Measurements from ENCODE around the gene TRIM63. TPM values are rescaled to one million over a fixed set of nuclear protein-coding genes. Genes with fewer than 3 reads are reported as not detected.

The TRIM63 gene
- total and polyA plus RNA-seq, 2 experiments from 2014 or later = 29.4 to 32.8 TPM

DNA sequence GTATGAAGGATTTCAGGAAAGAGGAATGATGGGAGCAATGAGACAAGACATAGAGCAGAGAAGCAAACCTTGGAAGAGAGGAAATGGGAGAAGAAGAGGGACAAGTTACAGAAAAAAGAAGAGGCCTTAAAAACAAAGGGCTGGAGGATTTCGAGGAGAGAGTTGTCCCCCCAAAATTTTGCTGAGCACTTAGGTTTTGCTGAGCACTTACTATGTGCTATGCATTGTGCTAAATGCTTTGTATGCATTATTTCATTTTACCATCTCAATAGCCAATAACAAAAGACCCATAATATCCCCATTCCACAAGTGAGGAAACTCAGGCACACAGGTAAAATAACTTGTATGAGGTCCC is 2.5 kb upstream of the TRIM63 start:
- Histone ChIP-seq H3K36me3 (no peaks in the 10 kb centered on the region), H3K4me1 (ENCODE audit: low read depth) (peaks cover 42% of the 10 kb centered on the region), H3K27me3 (no peaks in the 10 kb centered on the region), H3K4me3 (no peak overlapping the region), H3K9me3 (ENCODE audit: low read depth) (no peaks in the 10 kb centered on the region), H3K27ac (no peak overlapping the region)
- TF ChIP-seq, protein P1, sequence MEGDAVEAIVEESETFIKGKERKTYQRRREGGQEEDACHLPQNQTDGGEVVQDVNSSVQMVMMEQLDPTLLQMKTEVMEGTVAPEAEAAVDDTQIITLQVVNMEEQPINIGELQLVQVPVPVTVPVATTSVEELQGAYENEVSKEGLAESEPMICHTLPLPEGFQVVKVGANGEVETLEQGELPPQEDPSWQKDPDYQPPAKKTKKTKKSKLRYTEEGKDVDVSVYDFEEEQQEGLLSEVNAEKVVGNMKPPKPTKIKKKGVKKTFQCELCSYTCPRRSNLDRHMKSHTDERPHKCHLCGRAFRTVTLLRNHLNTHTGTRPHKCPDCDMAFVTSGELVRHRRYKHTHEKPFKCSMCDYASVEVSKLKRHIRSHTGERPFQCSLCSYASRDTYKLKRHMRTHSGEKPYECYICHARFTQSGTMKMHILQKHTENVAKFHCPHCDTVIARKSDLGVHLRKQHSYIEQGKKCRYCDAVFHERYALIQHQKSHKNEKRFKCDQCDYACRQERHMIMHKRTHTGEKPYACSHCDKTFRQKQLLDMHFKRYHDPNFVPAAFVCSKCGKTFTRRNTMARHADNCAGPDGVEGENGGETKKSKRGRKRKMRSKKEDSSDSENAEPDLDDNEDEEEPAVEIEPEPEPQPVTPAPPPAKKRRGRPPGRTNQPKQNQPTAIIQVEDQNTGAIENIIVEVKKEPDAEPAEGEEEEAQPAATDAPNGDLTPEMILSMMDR (IDR thresholded peaks at IDR 0.05; ENCODE audit: low read depth, low read length) = no peak
- no peak for DNase-seq (ENCODE audit: low read depth in 1 of 2, low spot score in 1 of 2)

DNA sequence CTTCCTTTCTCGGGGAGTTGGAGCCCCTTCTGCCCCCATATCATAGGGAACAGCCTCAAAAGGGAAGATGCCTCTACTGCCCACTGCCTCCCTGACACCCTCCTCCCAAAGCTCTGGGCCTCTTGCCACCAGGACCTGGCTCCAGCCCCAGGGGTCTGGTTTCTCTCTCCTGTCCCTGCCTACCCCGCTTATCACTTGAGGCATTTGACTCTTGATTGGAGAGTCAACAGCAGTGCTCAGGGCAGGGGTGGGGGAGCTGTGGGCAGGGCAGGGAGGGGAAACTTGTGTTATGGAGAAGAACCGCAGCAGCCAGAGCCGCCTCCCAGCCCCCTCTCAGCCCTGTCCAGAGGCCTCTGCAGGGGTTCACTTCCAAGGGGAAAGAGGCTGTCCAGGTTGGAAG is 573 bp downstream of the TRIM63 start:
- Histone ChIP-seq H3K27ac (peak overlapping the region; percentile 97), H3K36me3 (peaks cover 2% of the 10 kb centered on the region), H3K27me3 (no peaks in the 10 kb centered on the region), H3K9me3 (ENCODE audit: low read depth) (no peaks in the 10 kb centered on the region), H3K4me1 (ENCODE audit: low read depth) (peaks cover 42% of the 10 kb centered on the region), H3K4me3 (peak overlapping the region; percentile 14)
- TF ChIP-seq, protein P1 (IDR thresholded peaks at IDR 0.05; ENCODE audit: low read depth, low read length) = no peak
- DNase-seq (ENCODE audit: low read depth in 1 of 2, low spot score in 1 of 2) = peak; percentile 61 to 96

DNA sequence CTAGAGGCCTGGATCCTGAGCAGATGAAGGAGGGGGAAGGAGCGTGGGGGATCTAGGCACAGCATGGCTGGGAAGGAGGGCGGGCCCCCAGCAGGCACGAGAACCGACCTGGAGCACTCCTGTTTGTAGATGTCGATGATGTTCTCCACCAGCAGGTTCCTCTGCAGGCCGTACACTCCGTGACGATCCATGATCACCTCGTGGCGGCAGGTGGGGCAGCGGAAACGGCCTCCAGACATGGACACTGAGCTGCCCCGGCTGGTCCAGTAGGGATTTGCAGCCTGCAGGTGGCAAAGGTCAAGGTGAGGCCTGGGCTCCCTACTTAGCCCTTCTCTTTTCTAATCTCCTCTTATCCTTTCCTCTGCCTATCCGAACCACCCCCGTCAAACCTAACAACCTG is 1.3 kb downstream of the TRIM63 start:
- peak in 1 of 2 donors; percentile 21 for DNase-seq (ENCODE audit: low read depth in 1 of 2, low spot score in 1 of 2)
- TF ChIP-seq, protein P1 (IDR thresholded peaks at IDR 0.05; ENCODE audit: low read depth, low read length) = no peak
- H3K36me3 ChIP-seq = peaks cover 7% of the 10 kb centered on the region
- peak overlapping the region; percentile 97 for H3K27ac ChIP-seq
- H3K9me3 ChIP-seq (ENCODE audit: low read depth) = no peaks in the 10 kb centered on the region
- no peaks in the 10 kb centered on the region for H3K27me3 ChIP-seq
- H3K4me1 ChIP-seq (ENCODE audit: low read depth) = peaks cover 42% of the 10 kb centered on the region
- peak overlapping the region; percentile 14 for H3K4me3 ChIP-seq

DNA sequence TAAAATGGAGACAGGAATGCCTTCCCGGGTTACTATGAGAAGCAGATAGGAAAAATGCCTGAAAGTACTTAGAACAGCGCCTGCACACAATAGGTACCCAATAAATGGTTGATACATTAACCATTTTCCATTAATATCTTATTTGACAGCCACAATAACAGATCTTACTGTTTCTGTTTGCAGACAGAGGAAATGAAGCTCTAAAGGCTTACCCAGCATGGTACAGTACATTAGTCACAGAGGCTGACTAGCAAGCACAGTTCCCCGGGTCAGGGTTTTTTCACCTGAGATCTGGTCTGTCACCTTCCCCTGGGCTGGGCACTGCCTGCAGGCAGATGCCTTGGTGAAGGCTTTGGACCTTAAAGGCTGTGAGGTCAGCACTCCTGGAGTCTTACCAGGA is 2.9 kb downstream of the TRIM63 start:
- Histone ChIP-seq H3K4me1 (ENCODE audit: low read depth) (peaks cover 42% of the 10 kb centered on the region), H3K27me3 (no peaks in the 10 kb centered on the region), H3K9me3 (ENCODE audit: low read depth) (no peaks in the 10 kb centered on the region), H3K4me3 (no peak overlapping the region), H3K27ac (no peak overlapping the region), H3K36me3 (peaks cover 19% of the 10 kb centered on the region)
- TF ChIP-seq, protein P1 (IDR thresholded peaks at IDR 0.05; ENCODE audit: low read depth, low read length) = no peak
- DNase-seq (ENCODE audit: low read depth in 1 of 2, low spot score in 1 of 2) = no peak

DNA sequence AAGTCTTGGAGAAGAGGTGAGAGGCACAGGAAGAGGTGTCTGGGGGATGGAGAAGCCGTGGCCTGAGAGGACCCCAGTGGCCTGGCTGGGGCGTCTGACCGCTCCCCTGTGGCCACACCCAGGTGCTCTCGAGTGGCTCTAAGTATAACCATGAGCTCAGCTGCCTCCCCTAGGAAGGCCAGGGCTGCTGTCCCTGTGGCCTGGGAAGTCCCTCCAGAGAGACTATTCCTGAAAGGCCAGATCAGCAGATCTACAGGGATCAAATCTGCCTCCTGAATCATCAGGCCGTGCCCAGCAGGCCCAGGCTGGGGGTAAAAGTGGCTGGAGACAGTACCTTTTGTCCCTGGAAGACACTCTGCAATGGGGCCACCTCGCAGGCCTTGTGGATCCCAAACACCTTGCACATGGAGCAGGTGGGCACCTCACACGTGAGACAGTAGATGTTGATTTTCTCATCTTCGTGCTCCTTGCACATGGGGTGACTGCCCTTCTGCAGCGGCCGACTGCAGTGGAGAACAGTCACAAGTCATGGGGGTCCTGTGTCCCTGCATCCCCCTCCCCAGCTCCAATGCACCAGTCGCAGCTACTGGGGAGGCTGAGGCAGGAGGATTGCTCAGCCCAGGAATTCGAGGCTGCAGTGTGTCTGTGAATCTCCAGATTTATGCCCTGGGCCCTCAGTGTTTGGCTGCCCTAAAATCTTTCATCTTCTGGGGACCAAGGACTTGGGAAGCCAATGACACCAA is 6.4 kb downstream of the TRIM63 start:
- peaks cover 17% of the 10 kb centered on the region for H3K4me1 ChIP-seq (ENCODE audit: low read depth)
- no peak overlapping the region for H3K27ac ChIP-seq
- peaks cover 42% of the 10 kb centered on the region for H3K36me3 ChIP-seq
- no peaks in the 10 kb centered on the region for H3K9me3 ChIP-seq (ENCODE audit: low read depth)
- DNase-seq (ENCODE audit: low read depth in 1 of 2, low spot score in 1 of 2) = no peak
- TF ChIP-seq, protein P1 (IDR thresholded peaks at IDR 0.05; ENCODE audit: low read depth, low read length) = no peak
- no peak overlapping the region for H3K4me3 ChIP-seq
- no peaks in the 10 kb centered on the region for H3K27me3 ChIP-seq
